SU-DHL-6 (cell line): ENCODE results near the gene TANC1.

ENCODE experiments used
- EZH2phosphoT487 ChIP-seq: fragments of 200-600 bp; sonication (generic), shearing (Covaris generic); conservative IDR thresholded peaks from 2 replicates; pipeline ENCODE4 v1.6.1; 2018; ENCODE audit warnings: mild to moderate bottlenecking, antibody characterized with exemption, low read length, moderate library complexity, mixed read lengths
- TF ChIP-seq, protein P1 (sequence below): fragments of 200-600 bp; sonication (generic); IDR thresholded peaks from one replicate; pipeline ENCODE4 v1.5.1; 2017; ENCODE audit warnings: antibody characterized with exemption, mild to moderate bottlenecking, low read length, moderate library complexity; ENCODE audit not compliant: insufficient read depth, poor library complexity, severe bottlenecking

DNA sequence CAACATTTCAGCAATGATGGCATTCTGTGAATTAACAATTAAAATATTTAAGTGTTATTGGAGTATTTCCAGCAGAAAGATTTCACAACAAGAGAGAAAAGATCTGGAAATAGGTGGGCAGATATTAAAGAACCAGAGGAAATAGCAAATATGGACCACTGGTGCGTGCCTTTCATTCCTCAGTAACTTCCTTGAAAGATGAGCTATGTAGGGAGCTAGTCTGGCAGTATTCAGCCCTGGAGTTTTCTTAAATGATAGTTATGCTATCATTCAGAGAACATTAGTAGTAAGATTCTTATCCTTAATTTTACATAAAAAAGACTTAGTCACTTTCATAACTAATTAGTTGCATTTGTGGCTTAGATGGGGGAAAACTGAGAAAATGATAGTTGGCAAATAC, 41.5 kb downstream of the TANC1 start:
- TF ChIP-seq, protein P1, sequence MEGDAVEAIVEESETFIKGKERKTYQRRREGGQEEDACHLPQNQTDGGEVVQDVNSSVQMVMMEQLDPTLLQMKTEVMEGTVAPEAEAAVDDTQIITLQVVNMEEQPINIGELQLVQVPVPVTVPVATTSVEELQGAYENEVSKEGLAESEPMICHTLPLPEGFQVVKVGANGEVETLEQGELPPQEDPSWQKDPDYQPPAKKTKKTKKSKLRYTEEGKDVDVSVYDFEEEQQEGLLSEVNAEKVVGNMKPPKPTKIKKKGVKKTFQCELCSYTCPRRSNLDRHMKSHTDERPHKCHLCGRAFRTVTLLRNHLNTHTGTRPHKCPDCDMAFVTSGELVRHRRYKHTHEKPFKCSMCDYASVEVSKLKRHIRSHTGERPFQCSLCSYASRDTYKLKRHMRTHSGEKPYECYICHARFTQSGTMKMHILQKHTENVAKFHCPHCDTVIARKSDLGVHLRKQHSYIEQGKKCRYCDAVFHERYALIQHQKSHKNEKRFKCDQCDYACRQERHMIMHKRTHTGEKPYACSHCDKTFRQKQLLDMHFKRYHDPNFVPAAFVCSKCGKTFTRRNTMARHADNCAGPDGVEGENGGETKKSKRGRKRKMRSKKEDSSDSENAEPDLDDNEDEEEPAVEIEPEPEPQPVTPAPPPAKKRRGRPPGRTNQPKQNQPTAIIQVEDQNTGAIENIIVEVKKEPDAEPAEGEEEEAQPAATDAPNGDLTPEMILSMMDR = no peak
- no peak for TF ChIP-seq EZH2phosphoT487
